Measurements from ENCODE around the gene SERPINB1. TPM values are rescaled to one million over a fixed set of nuclear protein-coding genes. Genes with fewer than 3 reads are reported as not detected.

Gene SERPINB1
- total and polyA plus RNA-seq, 10 of the 15 experiments (the other 5 are each of a cell fraction or from before 2014, with no cell fraction given): 0.45 to 2.4 (median 0.83) TPM

DNA sequence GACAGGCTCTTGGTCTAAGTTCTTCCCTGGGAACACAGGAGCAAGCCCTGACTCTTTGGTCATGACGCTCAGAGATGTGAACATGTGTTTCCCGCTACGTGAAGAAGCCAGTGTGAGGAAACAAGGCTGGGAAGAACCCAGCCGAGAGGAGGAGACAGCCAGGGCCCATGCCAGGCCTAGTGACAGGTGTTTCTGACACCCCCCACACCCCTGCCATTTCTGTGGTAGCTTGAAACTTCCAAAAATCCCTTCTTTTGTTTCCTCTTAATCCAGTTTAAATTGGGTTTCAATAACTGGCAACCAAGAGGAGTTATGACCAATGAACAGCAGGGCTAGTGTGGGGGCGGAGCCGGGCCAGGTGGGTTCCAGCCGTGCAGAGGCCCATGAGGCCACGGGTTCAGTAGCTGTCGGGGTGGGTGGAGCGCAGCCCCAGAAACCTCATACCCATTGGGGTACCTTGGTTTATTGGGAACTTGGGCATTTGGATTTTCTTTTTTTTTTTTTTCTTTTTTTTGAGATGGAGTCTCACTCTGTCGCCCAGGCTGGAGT lies 43.0 kb downstream of the SERPINB1 start:
- no peak overlapping the region for H3K27ac ChIP-seq (ENCODE audit: control insufficient read depth, insufficient read depth)
- H3K4me1 ChIP-seq (ENCODE audit: control insufficient read depth, insufficient read depth, low read length): peaks cover under 1% of the 10 kb centered on the region; the same call in 1 of the 2 replicates
- H2AFZ ChIP-seq (ENCODE audit: control insufficient read depth, low read depth, low read length): no peak overlapping the region
- H3K4me2 ChIP-seq (ENCODE audit: control insufficient read depth, insufficient read depth): no peak overlapping the region
- ATAC-seq: no peak
- ChIA-PET SMC1A (ENCODE audit: uncharacterized antibody, unreplicated experiment) (interaction anchor here (1.3 kb wide), 1 partner anchor 133 kb away, joined by 4 read pairs; no protein-coding TSS in a partner anchor), POLR2A (interaction anchor here (0.6 kb wide), 2 partner anchors 72 to 102 kb away, joined by 3 read pairs; no protein-coding TSS in a partner anchor), RAD21 (ENCODE audit: unreplicated experiment) (no interaction called here), CTCF (no interaction called here)
- H3K36me3 ChIP-seq (ENCODE audit: control insufficient read depth in 2 of 2, insufficient read depth in 2 of 2, low read length in 1 of 2): no peaks in the 10 kb centered on the region
- H3K4me3 ChIP-seq: no peak overlapping the region
- no peaks in the 10 kb centered on the region for H3K27me3 ChIP-seq (replicated peaks in 1 of 2; ENCODE audit: control insufficient read depth in 2 of 2, insufficient read depth in 2 of 2, low read length in 1 of 2)
- H3K9ac ChIP-seq (ENCODE audit: control insufficient read depth, insufficient read depth, low read length): no peak overlapping the region
- BruUV-seq (replicated peaks): no TSS peak
- DNase-seq (ENCODE audit: low read depth, low spot score): no peak
- no peaks in the 10 kb centered on the region for H3K79me2 ChIP-seq (ENCODE audit: control insufficient read depth, insufficient read depth, low read length)
- in situ Hi-C loops (cut with MboI): no loop called here
- intact Hi-C loops (cut with micrococcal nuclease; ENCODE audit: unreplicated experiment): no loop called here
- no peak for TF ChIP-seq NR2C2 (IDR thresholded peaks at IDR 0.05; ENCODE audit: borderline replicate concordance, control insufficient read depth, insufficient read length, low read depth)
- TF ChIP-seq ASH2L (IDR thresholded peaks at IDR 0.05; ENCODE audit: borderline replicate concordance, low read depth): no peak
- TF ChIP-seq, protein P1, sequence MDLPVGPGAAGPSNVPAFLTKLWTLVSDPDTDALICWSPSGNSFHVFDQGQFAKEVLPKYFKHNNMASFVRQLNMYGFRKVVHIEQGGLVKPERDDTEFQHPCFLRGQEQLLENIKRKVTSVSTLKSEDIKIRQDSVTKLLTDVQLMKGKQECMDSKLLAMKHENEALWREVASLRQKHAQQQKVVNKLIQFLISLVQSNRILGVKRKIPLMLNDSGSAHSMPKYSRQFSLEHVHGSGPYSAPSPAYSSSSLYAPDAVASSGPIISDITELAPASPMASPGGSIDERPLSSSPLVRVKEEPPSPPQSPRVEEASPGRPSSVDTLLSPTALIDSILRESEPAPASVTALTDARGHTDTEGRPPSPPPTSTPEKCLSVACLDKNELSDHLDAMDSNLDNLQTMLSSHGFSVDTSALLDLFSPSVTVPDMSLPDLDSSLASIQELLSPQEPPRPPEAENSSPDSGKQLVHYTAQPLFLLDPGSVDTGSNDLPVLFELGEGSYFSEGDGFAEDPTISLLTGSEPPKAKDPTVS (IDR thresholded peaks at IDR 0.05; ENCODE audit: low read depth, low read length): no peak
- TF ChIP-seq TBL1XR1 (IDR thresholded peaks at IDR 0.05; ENCODE audit: low read depth, low read length): no peak
- no peak for TF ChIP-seq RFX5 (IDR thresholded peaks at IDR 0.05; ENCODE audit: low read depth, low read length)
- TF ChIP-seq EZH2 (IDR thresholded peaks at IDR 0.05; ENCODE audit: borderline replicate concordance, control insufficient read depth, low read depth, low read length): no peak
- TF ChIP-seq, protein P2, sequence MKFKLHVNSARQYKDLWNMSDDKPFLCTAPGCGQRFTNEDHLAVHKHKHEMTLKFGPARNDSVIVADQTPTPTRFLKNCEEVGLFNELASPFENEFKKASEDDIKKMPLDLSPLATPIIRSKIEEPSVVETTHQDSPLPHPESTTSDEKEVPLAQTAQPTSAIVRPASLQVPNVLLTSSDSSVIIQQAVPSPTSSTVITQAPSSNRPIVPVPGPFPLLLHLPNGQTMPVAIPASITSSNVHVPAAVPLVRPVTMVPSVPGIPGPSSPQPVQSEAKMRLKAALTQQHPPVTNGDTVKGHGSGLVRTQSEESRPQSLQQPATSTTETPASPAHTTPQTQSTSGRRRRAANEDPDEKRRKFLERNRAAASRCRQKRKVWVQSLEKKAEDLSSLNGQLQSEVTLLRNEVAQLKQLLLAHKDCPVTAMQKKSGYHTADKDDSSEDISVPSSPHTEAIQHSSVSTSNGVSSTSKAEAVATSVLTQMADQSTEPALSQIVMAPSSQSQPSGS (IDR thresholded peaks at IDR 0.05; ENCODE audit: low read length): no peak
- no peak for TF ChIP-seq RB1 (IDR thresholded peaks at IDR 0.05; ENCODE audit: borderline replicate concordance)
- TF ChIP-seq, protein P3, sequence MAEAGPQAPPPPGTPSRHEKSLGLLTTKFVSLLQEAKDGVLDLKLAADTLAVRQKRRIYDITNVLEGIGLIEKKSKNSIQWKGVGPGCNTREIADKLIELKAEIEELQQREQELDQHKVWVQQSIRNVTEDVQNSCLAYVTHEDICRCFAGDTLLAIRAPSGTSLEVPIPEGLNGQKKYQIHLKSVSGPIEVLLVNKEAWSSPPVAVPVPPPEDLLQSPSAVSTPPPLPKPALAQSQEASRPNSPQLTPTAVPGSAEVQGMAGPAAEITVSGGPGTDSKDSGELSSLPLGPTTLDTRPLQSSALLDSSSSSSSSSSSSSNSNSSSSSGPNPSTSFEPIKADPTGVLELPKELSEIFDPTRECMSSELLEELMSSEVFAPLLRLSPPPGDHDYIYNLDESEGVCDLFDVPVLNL (IDR thresholded peaks at IDR 0.05; ENCODE audit: low read depth, low read length): no peak
- no peak for TF ChIP-seq GATAD2B (conservative IDR thresholded peaks at IDR 0.05; ENCODE audit: low read depth)
- no peak for TF ChIP-seq NR2F1 (conservative IDR thresholded peaks at IDR 0.05)
- H4K20me1 ChIP-seq (ENCODE audit: control insufficient read depth, insufficient read depth): no peaks in the 10 kb centered on the region
- H3K9me3 ChIP-seq (replicated peaks; ENCODE audit: control insufficient read depth, insufficient read depth, low read length): no peaks in the 10 kb centered on the region; the same call in 2 of the 3 replicates
- WGBS (ENCODE audit: insufficient coverage, insufficient replicate concordance, low lambda C conversion rate, missing lambda C conversion rate): 87% methylated on average over 11 of the region's 11 CpGs
- FAIRE-seq: no peak
